Mesenchymal stem cell (in vitro differentiated cells and primary cell): ENCODE results near the gene MBNL2.

ENCODE experiments used
- DNase-seq: peaks from one replicate; pipeline ENCODE4 v3.0.0-alpha.2; 2013
- H2AFZ ChIP-seq: one replicate; pipeline ENCODE4 v1.6.1; 2013; ENCODE audit warnings: low read depth, mild to moderate bottlenecking, control low read depth, inconsistent platforms, low read length, moderate library complexity
- H2AK5ac ChIP-seq: 2 replicates; pipeline ENCODE4 v1.6.1; 2013; ENCODE audit warnings: low read length, moderate library complexity, mild to moderate bottlenecking, inconsistent platforms; ENCODE audit not compliant: severe bottlenecking
- H2BK120ac ChIP-seq: one replicate; pipeline ENCODE4 v1.6.1; 2013; ENCODE audit warnings: low read depth, mild to moderate bottlenecking, inconsistent platforms, low read length, moderate library complexity
- H2BK12ac ChIP-seq, 2 experiments: one replicate each; pipeline ENCODE4 v1.6.1; 2013; ENCODE audit warnings: inconsistent platforms in 2 of 2, low read length in 2 of 2, mild to moderate bottlenecking in 2 of 2, moderate library complexity in 2 of 2, control low read depth in 1 of 2
- H2BK15ac ChIP-seq: one replicate; pipeline ENCODE4 v1.6.1; 2013; ENCODE audit warnings: mild to moderate bottlenecking, low read depth, inconsistent platforms; ENCODE audit not compliant: poor library complexity, severe bottlenecking
- H2BK5ac ChIP-seq: 2 replicates; pipeline ENCODE4 v1.6.1; 2013; ENCODE audit warnings: low read depth, mild to moderate bottlenecking, low read length, control low read depth, inconsistent platforms; ENCODE audit not compliant: poor library complexity, severe bottlenecking
- H3K14ac ChIP-seq, 2 experiments: one replicate each; pipeline ENCODE4 v1.6.1; 2013; ENCODE audit warnings: inconsistent platforms in 2 of 2, low read length in 2 of 2, control low read depth in 1 of 2, mild to moderate bottlenecking in 1 of 2, moderate library complexity in 1 of 2
- H3K18ac ChIP-seq, 2 experiments: one replicate each; pipeline ENCODE4 v1.6.1; 2013; ENCODE audit warnings: inconsistent platforms in 2 of 2, low read length in 2 of 2, control low read depth in 1 of 2, low read depth in 1 of 2, mild to moderate bottlenecking in 1 of 2
- H3K23ac ChIP-seq, 2 experiments: one replicate each; pipeline ENCODE4 v1.6.1; 2013; ENCODE audit warnings: inconsistent platforms in 2 of 2, low read length in 2 of 2, mild to moderate bottlenecking in 2 of 2, moderate library complexity in 2 of 2, control low read depth in 1 of 2
- H3K27ac ChIP-seq: 2 replicates; pipeline ENCODE4 v1.5.1; 2013; ENCODE audit warnings: mild to moderate bottlenecking, moderate library complexity, low read length, control low read depth, inconsistent platforms; ENCODE audit not compliant: poor library complexity, severe bottlenecking
- H3K27me3 ChIP-seq, 2 experiments: 2 replicates each; pipeline versions ENCODE4 v1.6.1 to v1.7.0; 2013; ENCODE audit warnings: low read length in 2 of 2, mild to moderate bottlenecking in 2 of 2, moderate library complexity in 2 of 2, control low read depth in 1 of 2, inconsistent platforms in 1 of 2; ENCODE audit not compliant: control insufficient read depth in 1 of 2, insufficient read depth in 1 of 2
- H3K36me3 ChIP-seq, 2 experiments: 2 replicates each; pipeline versions ENCODE4 v1.6.1 to v1.7.0; 2013; ENCODE audit warnings: low read length in 2 of 2, control low read depth in 1 of 2, inconsistent platforms in 1 of 2, low read depth in 1 of 2, mild to moderate bottlenecking in 1 of 2; ENCODE audit not compliant: insufficient read depth in 2 of 2, control insufficient read depth in 1 of 2
- H3K4ac ChIP-seq, 2 experiments: one replicate each; pipeline ENCODE4 v1.6.1; 2013; ENCODE audit warnings: inconsistent platforms in 2 of 2, low read length in 2 of 2, mild to moderate bottlenecking in 2 of 2, moderate library complexity in 2 of 2, control low read depth in 1 of 2, low read depth in 1 of 2
- H3K4me1 ChIP-seq: 2 replicates; pipeline ENCODE4 v1.6.1; 2013; ENCODE audit warnings: low read depth, low read length, control low read depth; ENCODE audit not compliant: control insufficient read depth, insufficient read depth
- H3K4me2 ChIP-seq: 2 replicates; pipeline ENCODE4 v1.6.1; 2013; ENCODE audit warnings: low read length, mild to moderate bottlenecking, inconsistent platforms; ENCODE audit not compliant: poor library complexity, severe bottlenecking
- H3K4me3 ChIP-seq, 2 experiments: 2 replicates each; pipeline versions ENCODE4 v1.5.1 to v1.7.0; 2013; ENCODE audit warnings: low read length in 2 of 2, mild to moderate bottlenecking in 2 of 2, control low read depth in 1 of 2, low read depth in 1 of 2; ENCODE audit not compliant: insufficient read depth in 1 of 2
- H3K79me1 ChIP-seq: replicated peaks from 2 replicates; pipeline ENCODE4 v1.6.1; 2013; ENCODE audit warnings: mild to moderate bottlenecking, control low read depth, low read length, inconsistent platforms; ENCODE audit not compliant: poor library complexity, severe bottlenecking
- H3K9ac ChIP-seq: 2 replicates; pipeline ENCODE4 v1.7.0; 2013; ENCODE audit warnings: mild to moderate bottlenecking, low read length, moderate library complexity
- H3K9me3 ChIP-seq: 2 replicates; pipeline ENCODE4 v1.7.0; 2013; ENCODE audit warnings: mild to moderate bottlenecking, low read length; ENCODE audit not compliant: control insufficient read depth
- H4K8ac ChIP-seq: one replicate; pipeline ENCODE4 v1.6.1; 2013; ENCODE audit warnings: inconsistent platforms, mild to moderate bottlenecking, low read length, moderate library complexity
- H4K91ac ChIP-seq: one replicate; pipeline ENCODE4 v1.6.1; 2013; ENCODE audit warnings: mild to moderate bottlenecking, low read length, inconsistent platforms
- WGBS: methylation state at CpG from one replicate; pipeline ENCODE4 v1.1.7; 2013; ENCODE audit warnings: mixed read lengths; 5-methylcytosine and 5-hydroxymethylcytosine counted together

Gene MBNL2

DNA sequence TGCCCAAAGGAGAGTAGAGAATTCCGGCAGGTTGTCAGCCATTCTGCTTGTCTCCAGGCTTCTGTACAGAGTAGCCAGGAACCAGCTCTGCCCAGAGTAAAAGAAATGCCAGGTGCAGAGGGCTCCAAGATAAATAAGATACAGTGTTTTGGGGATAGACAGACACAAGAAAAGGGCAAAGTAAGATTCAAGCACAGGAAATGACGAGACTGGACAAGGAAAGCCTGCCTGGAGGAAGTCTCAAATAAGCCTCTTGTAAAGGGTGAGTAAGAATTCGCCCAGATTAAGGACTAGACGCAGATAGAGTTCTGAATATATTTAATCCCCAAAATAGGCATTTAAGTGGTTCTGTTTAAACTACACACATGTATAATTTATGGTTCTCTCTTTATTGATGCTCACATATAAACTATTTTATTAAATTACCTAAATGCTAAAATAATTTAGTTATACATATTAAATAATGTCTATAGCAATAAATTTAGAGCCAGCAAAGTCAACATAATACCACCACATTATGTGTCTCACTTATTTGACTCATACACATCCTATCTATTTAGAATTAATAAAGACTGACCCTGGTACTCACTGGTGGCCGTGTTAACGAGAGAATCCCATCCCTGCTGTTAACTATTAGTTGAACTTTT is 113.5 kb downstream of the MBNL2 start:
- Histone ChIP-seq H3K9me3 (no peaks in the 10 kb centered on the region), H4K91ac (no peak overlapping the region), H3K27ac (no peak overlapping the region), H3K14ac (no peak overlapping the region), H4K8ac (no peak overlapping the region), H3K4me1 (no peaks in the 10 kb centered on the region), H2BK12ac (no peak overlapping the region), H2AFZ (no peak overlapping the region), H2BK5ac (no peak overlapping the region), H3K4ac (no peak overlapping the region), H3K23ac (no peak overlapping the region), H3K18ac (no peak overlapping the region), H3K4me3 (no peak overlapping the region), H3K4me2 (no peak overlapping the region), H2BK120ac (no peak overlapping the region), H3K36me3 (peaks cover 19 to 20% of the 10 kb centered on the region in 2 experiments), H2AK5ac (no peak overlapping the region), H2BK15ac (no peak overlapping the region), H3K27me3 (no peaks in the 10 kb centered on the region), H3K9ac (no peak overlapping the region), H3K79me1 (peaks cover 42% of the 10 kb centered on the region)
- DNase-seq: no peak
- 57% methylated on average over 2 of the region's 6 CpGs for WGBS

DNA sequence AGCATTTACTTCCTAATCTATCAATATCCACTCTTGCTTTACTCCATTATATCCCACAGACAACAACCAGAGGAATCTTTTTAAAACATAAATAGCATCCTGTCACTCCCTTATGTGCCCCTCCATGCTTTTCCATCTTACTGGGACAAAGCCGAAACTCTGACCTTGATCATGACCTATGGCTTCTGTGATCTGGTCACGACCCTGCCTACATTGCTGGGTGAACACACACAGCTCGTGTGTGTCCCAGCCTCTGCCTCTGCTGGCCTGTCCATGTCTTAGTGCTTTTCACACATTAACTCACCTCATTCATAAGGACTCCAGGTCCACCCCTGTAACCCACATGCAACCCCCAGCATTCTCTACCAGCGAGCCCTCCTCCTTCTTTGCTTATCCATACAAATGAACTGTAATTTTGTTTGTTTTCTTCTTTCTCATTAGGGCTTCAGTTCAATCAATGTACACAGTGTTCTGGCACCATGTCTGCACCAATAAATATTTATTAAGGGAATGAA is 115.9 kb downstream of the MBNL2 start:
- Histone ChIP-seq H2BK5ac (no peak overlapping the region), H2AK5ac (no peak overlapping the region), H3K36me3 (peaks cover 20% of the 10 kb centered on the region in 2 experiments), H3K9me3 (no peaks in the 10 kb centered on the region), H3K23ac (no peak overlapping the region), H3K4ac (no peak overlapping the region), H3K4me3 (no peak overlapping the region), H2BK120ac (no peak overlapping the region), H2BK12ac (no peak overlapping the region), H3K9ac (no peak overlapping the region), H3K4me2 (no peak overlapping the region), H3K18ac (no peak overlapping the region), H2BK15ac (no peak overlapping the region), H3K27ac (no peak overlapping the region), H3K27me3 (no peaks in the 10 kb centered on the region), H4K8ac (no peak overlapping the region), H3K14ac (no peak overlapping the region), H3K79me1 (peaks cover 37% of the 10 kb centered on the region), H4K91ac (no peak overlapping the region), H2AFZ (no peak overlapping the region), H3K4me1 (no peaks in the 10 kb centered on the region)
- WGBS: 78% methylated on average over 3 of the region's 4 CpGs
- no peak for DNase-seq

DNA sequence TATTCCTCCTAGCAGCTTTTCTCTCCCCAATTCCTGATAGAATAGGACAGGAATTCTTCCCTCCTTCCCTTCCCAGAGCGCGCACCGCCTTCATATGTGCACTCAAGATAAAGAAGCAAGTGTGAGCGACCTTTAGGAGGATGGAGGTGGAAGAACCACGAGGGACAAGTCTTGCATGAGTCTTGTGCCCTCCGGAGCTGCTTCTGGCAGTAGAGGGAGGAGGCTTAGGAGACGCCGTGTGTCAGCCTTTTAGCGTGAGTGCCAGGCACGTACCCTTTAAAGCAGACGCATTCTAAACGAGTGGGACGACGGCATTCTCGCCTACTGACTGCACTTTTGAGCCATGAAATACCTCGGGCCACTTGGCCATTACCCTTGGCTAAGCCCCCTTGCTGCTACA is 116.4 kb downstream of the MBNL2 start:
- WGBS: 92% methylated on average over 16 of the region's 16 CpGs
- no peak overlapping the region for H3K27ac ChIP-seq
- H4K91ac ChIP-seq: no peak overlapping the region
- H3K36me3 ChIP-seq: peaks cover 23 to 26% of the 10 kb centered on the region in 2 experiments
- H3K79me1 ChIP-seq: peaks cover 40% of the 10 kb centered on the region
- H3K4me2 ChIP-seq: no peak overlapping the region
- H2BK5ac ChIP-seq: no peak overlapping the region
- H3K23ac ChIP-seq: no peak overlapping the region
- H2AFZ ChIP-seq: no peak overlapping the region
- peak overlapping the region in 1 of 2 experiments; percentile 21 for H3K4ac ChIP-seq
- H4K8ac ChIP-seq: no peak overlapping the region
- H3K9ac ChIP-seq: no peak overlapping the region
- no peaks in the 10 kb centered on the region for H3K27me3 ChIP-seq
- no peak overlapping the region for H2BK120ac ChIP-seq
- no peaks in the 10 kb centered on the region for H3K9me3 ChIP-seq
- peak overlapping the region in 1 of 2 experiments; percentile 32 for H3K18ac ChIP-seq
- no peak for DNase-seq
- no peak overlapping the region for H3K14ac ChIP-seq
- no peak overlapping the region for H2BK15ac ChIP-seq
- no peak overlapping the region for H2BK12ac ChIP-seq
- no peak overlapping the region for H3K4me3 ChIP-seq
- H3K4me1 ChIP-seq: no peaks in the 10 kb centered on the region
- H2AK5ac ChIP-seq: no peak overlapping the region

DNA sequence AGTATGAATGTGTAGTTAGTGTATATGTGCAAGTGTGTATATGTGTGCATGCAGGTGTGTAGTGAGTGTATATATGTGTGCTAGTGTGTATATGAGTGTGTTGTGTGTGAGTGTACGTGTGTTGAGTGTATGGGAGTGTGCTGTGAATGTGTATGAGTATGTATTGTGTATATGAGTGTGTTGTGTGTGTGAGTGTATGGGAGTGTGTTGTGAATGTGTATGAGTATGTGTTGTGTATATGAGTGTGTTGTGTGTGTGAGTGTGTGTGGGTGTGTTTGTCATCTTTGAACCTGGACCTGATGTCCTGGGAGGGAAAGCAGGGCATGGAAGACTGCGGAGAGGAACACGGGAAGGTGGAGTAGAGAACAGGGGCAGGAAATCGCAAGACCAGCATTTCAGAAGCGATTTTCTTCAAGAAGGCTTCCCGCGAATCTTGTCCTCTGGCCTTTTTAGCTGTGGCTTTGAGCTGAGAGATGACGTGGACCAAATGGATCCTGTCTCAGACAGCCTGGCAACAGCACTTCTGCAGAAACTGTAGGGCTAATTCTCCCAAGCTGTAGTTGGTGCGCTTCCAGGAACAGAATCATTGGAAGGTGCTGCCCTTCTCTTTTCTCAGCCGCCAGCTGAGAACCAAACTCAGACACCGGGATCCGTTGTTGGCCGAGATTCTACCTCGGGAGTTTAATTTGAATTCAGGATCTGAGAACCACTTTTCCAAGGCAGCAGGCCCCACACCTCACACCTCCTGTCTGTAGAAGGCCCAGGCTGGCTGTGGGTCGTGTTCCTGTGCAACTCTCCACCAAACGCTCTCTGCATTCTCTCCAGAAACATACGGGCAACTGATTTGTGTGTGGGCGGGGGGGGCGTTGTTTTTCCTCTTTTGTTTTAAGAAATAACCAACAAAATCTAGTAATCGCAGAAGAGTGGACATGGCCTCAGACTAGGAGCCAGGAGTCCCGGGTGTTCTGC is 117.2 kb downstream of the MBNL2 start:
- Histone ChIP-seq H3K4ac (no peak overlapping the region), H3K79me1 (peaks cover 35% of the 10 kb centered on the region), H2AFZ (no peak overlapping the region), H3K27ac (no peak overlapping the region), H3K14ac (peak overlapping the region in 1 of 2 experiments; percentile 76), H3K18ac (peak overlapping the region; percentile 14 to 32), H4K8ac (no peak overlapping the region), H2BK5ac (no peak overlapping the region), H3K23ac (no peak overlapping the region), H3K27me3 (no peaks in the 10 kb centered on the region), H2AK5ac (no peak overlapping the region), H3K4me2 (no peak overlapping the region), H3K9me3 (no peaks in the 10 kb centered on the region), H4K91ac (no peak overlapping the region), H2BK12ac (no peak overlapping the region), H2BK15ac (no peak overlapping the region), H2BK120ac (no peak overlapping the region), H3K4me3 (peak overlapping the region in 1 of 2 experiments; percentile 4), H3K36me3 (peaks cover 24 to 26% of the 10 kb centered on the region in 2 experiments), H3K9ac (peak overlapping the region; percentile 78), H3K4me1 (no peaks in the 10 kb centered on the region)
- 90% methylated on average over 17 of the region's 21 CpGs for WGBS
- peak; percentile 67 for DNase-seq
